Stimulated activated CD4-positive, alpha-beta T cell treated with anti-CD3 and anti-CD28 coated beads, Interleukin-2, amount 100 ng/mL, for 24 hours (primary cell): Measurements from ENCODE around the gene PSAP.
"Not testable (repeated sequence)": the region's sequence is repeated elsewhere in the genome, so short reads cannot be mapped to it uniquely, and the experiment has no call there.

Experiments used
- DNase-seq, 2 donors: peaks; one replicate each; pipeline ENCODE4 v3.0.0-alpha.2; 2020

Gene PSAP

GRCh38 chr10:71850743-71851464 is at the start of gene PSAP:
PSAP (minus strand) TSS chr10:71851251; CDS start chr10:71851221, 30 bp downstream.
- DNase-seq: peak; percentile 99

GRCh38 chr10:71900441-71901180 is 49.6 kb upstream of the PSAP start:
- no peak for DNase-seq

GRCh38 chr10:71899665-71900412 is 48.8 kb upstream of the PSAP start:
- no peak for DNase-seq

GRCh38 chr10:71898346-71898745 is 47.3 kb upstream of the PSAP start:
- not testable (repeated sequence) for DNase-seq

GRCh38 chr10:71893920-71894319 is 42.9 kb upstream of the PSAP start:
- DNase-seq: no peak

GRCh38 chr10:71893258-71893815 is 42.3 kb upstream of the PSAP start:
- no peak for DNase-seq

- DNase-seq: no peak
Measured at GRCh38 chr10:71891437-71891836, 40.4 kb upstream of the PSAP start.

GRCh38 chr10:71889388-71889987 is 38.4 kb upstream of the PSAP start:
- no peak for DNase-seq

- DNase-seq: peak; percentile 70 to 74
Measured at GRCh38 chr10:71888623-71889387, 37.8 kb upstream of the PSAP start.

GRCh38 chr10:71888248-71888622 is 37.2 kb upstream of the PSAP start:
- DNase-seq: no peak

- DNase-seq: no peak
Measured at GRCh38 chr10:71887743-71888142, 36.7 kb upstream of the PSAP start.

- DNase-seq: no peak
Measured at GRCh38 chr10:71882813-71883659, 32.0 kb upstream of the PSAP start.

GRCh38 chr10:71881647-71882355 is 30.8 kb upstream of the PSAP start:
- no peak for DNase-seq

GRCh38 chr10:71881307-71881624 is 30.2 kb upstream of the PSAP start:
- DNase-seq: not testable (repeated sequence)

GRCh38 chr10:71880425-71881306 is 29.6 kb upstream of the PSAP start:
- DNase-seq: no peak

GRCh38 chr10:71878327-71879034 is 27.4 kb upstream of the PSAP start:
- peak in 1 of 2 donors; percentile 20 for DNase-seq

- DNase-seq: no peak
Measured at GRCh38 chr10:71877821-71878220, 26.8 kb upstream of the PSAP start.

GRCh38 chr10:71874680-71875354 is 23.8 kb upstream of the PSAP start:
- not testable (repeated sequence) for DNase-seq
